OCI-LY3 (cell line): ENCODE data around the gene CENPM.

Experiments
- EZH2phosphoT487 ChIP-seq: fragments of 200-600 bp; shearing (Covaris generic); IDR thresholded peaks from 2 replicates; pipeline ENCODE4 v1.6.1; 2018; ENCODE audit warnings: antibody characterized with exemption, mixed run types, low read depth
- TF ChIP-seq, protein P1 (sequence below): fragments of 200-600, 300-600 bp; sonication (generic); IDR thresholded peaks from 2 replicates; pipeline ENCODE4 v1.5.1; 2014; ENCODE audit warnings: antibody characterized with exemption, low read length, low read depth

DNA sequence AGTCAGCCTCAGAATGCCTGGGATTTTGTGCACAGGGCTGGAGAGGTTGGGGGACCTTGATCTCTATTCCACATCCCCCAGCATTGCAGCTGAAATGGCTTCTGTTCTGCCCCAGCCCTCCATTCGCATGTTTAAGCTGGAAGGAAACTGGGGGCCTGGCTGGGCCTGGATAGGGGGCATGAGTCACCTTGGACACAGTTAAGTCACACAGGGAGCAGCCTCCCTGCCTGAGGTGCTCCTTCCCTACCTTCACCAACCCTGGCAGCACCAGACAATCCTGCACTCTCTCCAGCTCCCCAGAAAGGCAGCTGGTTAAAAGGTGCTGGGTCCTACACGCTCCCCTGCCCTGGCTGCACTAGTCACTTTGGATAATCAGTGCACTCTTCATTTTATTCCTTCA, 5.8 kb upstream of the CENPM start:
- TF ChIP-seq, protein P1, sequence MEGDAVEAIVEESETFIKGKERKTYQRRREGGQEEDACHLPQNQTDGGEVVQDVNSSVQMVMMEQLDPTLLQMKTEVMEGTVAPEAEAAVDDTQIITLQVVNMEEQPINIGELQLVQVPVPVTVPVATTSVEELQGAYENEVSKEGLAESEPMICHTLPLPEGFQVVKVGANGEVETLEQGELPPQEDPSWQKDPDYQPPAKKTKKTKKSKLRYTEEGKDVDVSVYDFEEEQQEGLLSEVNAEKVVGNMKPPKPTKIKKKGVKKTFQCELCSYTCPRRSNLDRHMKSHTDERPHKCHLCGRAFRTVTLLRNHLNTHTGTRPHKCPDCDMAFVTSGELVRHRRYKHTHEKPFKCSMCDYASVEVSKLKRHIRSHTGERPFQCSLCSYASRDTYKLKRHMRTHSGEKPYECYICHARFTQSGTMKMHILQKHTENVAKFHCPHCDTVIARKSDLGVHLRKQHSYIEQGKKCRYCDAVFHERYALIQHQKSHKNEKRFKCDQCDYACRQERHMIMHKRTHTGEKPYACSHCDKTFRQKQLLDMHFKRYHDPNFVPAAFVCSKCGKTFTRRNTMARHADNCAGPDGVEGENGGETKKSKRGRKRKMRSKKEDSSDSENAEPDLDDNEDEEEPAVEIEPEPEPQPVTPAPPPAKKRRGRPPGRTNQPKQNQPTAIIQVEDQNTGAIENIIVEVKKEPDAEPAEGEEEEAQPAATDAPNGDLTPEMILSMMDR: no peak
- TF ChIP-seq EZH2phosphoT487: no peak
